Germinal center (tissue), 1 donor: ENCODE data around the gene VAC14.
"Not testable (repeated sequence)": the region's sequence is repeated elsewhere in the genome, so short reads cannot be mapped to it uniquely, and the experiment has no call there.

ENCODE experiments used
- DNase-seq: peaks from one replicate; pipeline ENCODE4 v3.0.0; 2012; ENCODE audit warnings: mixed read lengths, low spot score

Gene VAC14

GRCh38 chr16:70800781-70801480 is at the start of gene VAC14:
VAC14 (minus strand) TSS chr16:70801158; CDS start chr16:70800900, 258 bp downstream.
- peak; percentile 96 for DNase-seq

- DNase-seq, result not testable (repeated sequence)
Measured at GRCh38 chr16:70823498-70824118, 22.6 kb upstream of the VAC14 start.

- DNase-seq, result not testable (repeated sequence)
Measured at GRCh38 chr16:70822734-70823133, 21.8 kb upstream of the VAC14 start.

GRCh38 chr16:70818088-70818487 is 17.1 kb upstream of the VAC14 start:
- DNase-seq, result not testable (repeated sequence)

- no peak for DNase-seq
Measured at GRCh38 chr16:70809392-70810060, 8.6 kb upstream of the VAC14 start.

GRCh38 chr16:70808371-70808770 is 7.4 kb upstream of the VAC14 start:
- no peak for DNase-seq

- no peak for DNase-seq
Measured at GRCh38 chr16:70805787-70806186, 4.8 kb upstream of the VAC14 start.

- no peak for DNase-seq
Measured at GRCh38 chr16:70805380-70805779, 4.4 kb upstream of the VAC14 start.

GRCh38 chr16:70804734-70805169 is 3.8 kb upstream of the VAC14 start:
- no peak for DNase-seq

GRCh38 chr16:70804153-70804733 is 3.3 kb upstream of the VAC14 start:
- no peak for DNase-seq

GRCh38 chr16:70803319-70803718 is 2.4 kb upstream of the VAC14 start:
- DNase-seq, result no peak

- no peak for DNase-seq
Measured at GRCh38 chr16:70801611-70802010, 653 bp upstream of the VAC14 start.

GRCh38 chr16:70800311-70800710 is 647 bp downstream of the VAC14 start:
- no peak for DNase-seq

- DNase-seq, result no peak
Measured at GRCh38 chr16:70796301-70796700, 4.7 kb downstream of the VAC14 start.

- no peak for DNase-seq
Measured at GRCh38 chr16:70795296-70795912, 5.6 kb downstream of the VAC14 start.

- DNase-seq, result peak; percentile 35
Measured at GRCh38 chr16:70793851-70794502, 7.0 kb downstream of the VAC14 start.

- no peak for DNase-seq
Measured at GRCh38 chr16:70790815-70791214, 10.1 kb downstream of the VAC14 start.

- no peak for DNase-seq
Measured at GRCh38 chr16:70789595-70790447, 11.1 kb downstream of the VAC14 start.

- DNase-seq, result no peak
Measured at GRCh38 chr16:70788668-70789594, 12.0 kb downstream of the VAC14 start.
